B cell (primary cell): Measurements from ENCODE around the gene DNAH8.

Source experiments
- CTCF ChIP-seq: fragments of 200-600 bp; IDR thresholded peaks from one replicate; pipeline ENCODE4 v1.8.0; 2022; ENCODE audit warnings: antibody characterized with exemption, mild to moderate bottlenecking
- EZH2 ChIP-seq: IDR thresholded peaks from 2 replicates; pipeline ENCODE4 v1.6.1; 2012; ENCODE audit warnings: borderline replicate concordance, low read depth, mild to moderate bottlenecking, moderate library complexity, low read length; ENCODE audit not compliant: insufficient read depth, poor library complexity, severe bottlenecking

- TF ChIP-seq EZH2 (no peak), CTCF (no peak)
These were observed 52.4 kb downstream of the DNAH8 start for GRCh38 chr6:38767560-38767959.
